ENCODE results near the gene SCNM1. TPM values are rescaled to one million over a fixed set of nuclear protein-coding genes. Genes with fewer than 3 reads are reported as not detected.

SCNM1 gene
- total RNA-seq, 4 donors from 2014 or later, result 18.7 to 32.0 (median 25.6) TPM

GRCh38 chr1:151143986-151144385 lies 22.0 kb upstream of the SCNM1 start:
- H3K27me3 ChIP-seq, result no peaks in the 10 kb centered on the region
- no peaks in the 10 kb centered on the region for H3K9me3 ChIP-seq
- peaks cover 0 to 53% (median 26%) of the 10 kb centered on the region in 3 donors for H3K4me1 ChIP-seq
- H3K4me3 ChIP-seq, result peak overlapping the region in 1 of 2 donors; percentile 67
- TF ChIP-seq EP300 (IDR thresholded peaks at IDR 0.05), result no peak
- TF ChIP-seq POLR2A (IDR thresholded peaks at IDR 0.05), result no peak
- no peak for TF ChIP-seq POLR2AphosphoS5 (IDR thresholded peaks at IDR 0.05)
- TF ChIP-seq CTCF (IDR thresholded peaks at IDR 0.05), result no peak
- WGBS, 2 donors (ENCODE audit: low coverage in 1 of 2), result 37 to 45% methylated on average over 2 to 4 of the region's 5 CpGs
- H3K36me3 ChIP-seq, result peaks cover 0 to 23% of the 10 kb centered on the region in 2 donors
- ATAC-seq, result no peak
- peak overlapping the region in 3 of 4 donors; percentile 82 to 93 (median 86) for H3K27ac ChIP-seq

DNA sequence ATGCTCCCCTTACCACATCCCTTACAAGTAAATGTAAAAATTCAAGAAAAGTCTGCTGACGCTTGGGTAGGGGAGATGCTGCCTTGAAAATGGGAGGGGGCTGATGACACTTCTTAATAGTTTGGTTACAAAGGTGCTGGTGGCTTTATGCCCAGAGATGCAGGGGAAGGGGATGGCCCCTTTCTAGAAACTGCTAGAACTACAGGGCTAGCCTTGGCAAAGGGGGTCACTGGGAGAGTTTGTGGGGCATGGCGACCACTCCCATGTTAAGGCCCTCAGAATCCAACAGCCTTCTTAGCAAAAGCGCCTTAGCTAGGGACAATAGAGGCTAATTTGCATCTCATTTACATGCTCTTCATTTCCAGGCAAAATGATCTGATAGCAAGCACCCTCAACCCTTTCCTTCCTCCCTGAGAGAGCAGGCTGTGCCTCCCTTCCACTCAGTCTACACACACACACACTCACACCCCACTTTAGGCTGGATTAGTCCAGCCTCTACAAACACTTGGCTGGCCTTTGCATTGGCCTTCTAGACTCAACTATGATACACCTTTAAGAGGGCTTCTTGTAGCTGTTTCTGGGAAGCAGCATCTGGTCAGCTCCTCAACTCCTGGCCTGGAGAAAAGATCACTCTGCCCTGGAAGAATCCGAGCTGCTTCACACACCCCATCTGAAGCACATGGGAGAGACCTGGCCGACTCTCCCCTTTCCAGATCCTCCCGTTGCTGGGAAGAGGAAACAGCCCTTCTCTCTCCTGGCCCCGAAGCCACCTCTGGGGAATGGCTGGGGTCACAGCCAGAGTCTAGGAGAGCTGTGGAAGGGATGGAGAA lies 21.3 kb upstream of the SCNM1 start:
- ATAC-seq, result no peak
- Histone ChIP-seq H3K27ac (peak overlapping the region in 3 of 4 donors; percentile 82 to 93 (median 86)), H3K9me3 (no peaks in the 10 kb centered on the region), H3K4me3 (peak overlapping the region; percentile 38 to 67), H3K4me1 (peaks cover 0 to 53% (median 26%) of the 10 kb centered on the region in 3 donors), H3K36me3 (peaks cover 0 to 16% of the 10 kb centered on the region in 2 donors), H3K27me3 (no peaks in the 10 kb centered on the region)
- 47 to 65% methylated on average over 3 to 5 of the region's 7 CpGs for WGBS, 2 donors (ENCODE audit: low coverage in 1 of 2)
- TF ChIP-seq POLR2A (IDR thresholded peaks at IDR 0.05) (no peak), CTCF (IDR thresholded peaks at IDR 0.05) (no peak), POLR2AphosphoS5 (IDR thresholded peaks at IDR 0.05) (no peak), EP300 (IDR thresholded peaks at IDR 0.05) (no peak)

DNA sequence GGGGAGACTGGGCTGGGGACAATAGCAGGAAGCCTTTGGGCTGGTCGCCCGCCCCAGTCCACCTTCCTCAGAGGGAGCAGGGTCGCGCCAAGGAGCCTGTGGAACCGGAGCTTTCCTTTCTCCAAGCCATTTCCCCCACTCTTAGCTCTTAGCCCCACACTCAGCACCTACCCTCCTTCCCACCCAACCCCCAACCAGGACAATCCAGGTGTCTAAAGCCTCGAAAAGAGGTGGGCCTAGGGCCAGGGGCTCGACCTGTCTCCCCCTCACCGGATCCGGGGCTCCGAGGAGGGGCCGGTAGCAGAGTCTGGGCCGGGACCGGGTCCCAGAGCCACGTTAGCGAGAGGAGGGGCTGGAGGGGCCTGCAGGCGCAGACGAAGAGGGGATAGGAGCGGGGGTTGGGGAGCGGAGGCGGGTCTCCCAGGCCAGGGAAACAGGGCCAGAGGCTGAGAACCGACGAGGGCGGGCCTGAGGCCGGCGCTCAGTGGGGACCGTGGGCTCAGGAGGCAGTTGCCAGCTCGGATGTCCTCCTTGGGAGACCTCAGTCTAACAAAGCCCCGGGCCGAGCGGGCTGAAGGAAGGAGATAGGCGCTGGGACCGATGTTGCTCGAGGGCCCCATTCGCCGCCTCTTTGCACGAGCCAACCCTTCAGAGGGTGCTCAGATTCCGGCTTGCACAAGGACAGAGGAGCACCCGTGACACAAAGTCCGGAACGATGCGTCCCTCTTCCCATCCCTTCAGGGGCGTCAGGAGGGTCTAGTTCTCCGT lies 20.5 kb upstream of the SCNM1 start:
- 0 to 1% methylated on average over 7 to 23 of the region's 43 CpGs for WGBS, 2 donors (ENCODE audit: low coverage in 1 of 2)
- TF ChIP-seq POLR2AphosphoS5 (IDR thresholded peaks at IDR 0.05) (no peak), EP300 (IDR thresholded peaks at IDR 0.05) (no peak), POLR2A (IDR thresholded peaks at IDR 0.05) (no peak), CTCF (IDR thresholded peaks at IDR 0.05) (no peak)

DNA sequence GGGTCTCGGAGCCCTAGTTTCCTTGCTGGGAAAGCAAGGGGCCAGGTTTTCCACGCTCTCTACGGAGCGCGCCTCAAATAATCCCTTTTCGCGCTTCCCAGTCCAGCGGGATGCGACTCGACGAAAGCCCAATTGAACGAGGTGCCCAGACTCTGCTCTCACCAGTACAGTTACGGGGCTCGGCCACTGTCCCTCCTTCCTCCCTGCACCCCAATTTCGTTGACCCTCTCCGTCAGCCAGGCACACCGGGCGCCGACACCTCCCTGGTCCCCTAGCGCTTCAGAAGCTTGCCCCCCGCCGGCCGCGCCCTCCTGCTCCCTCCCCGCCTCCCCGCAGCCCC lies 19.9 kb upstream of the SCNM1 start:
- H3K27ac ChIP-seq, result peak overlapping the region in 3 of 4 donors; percentile 82 to 93 (median 86)
- peak overlapping the region; percentile 38 to 67 for H3K4me3 ChIP-seq
- peak; percentile 2 for ATAC-seq
- no peaks in the 10 kb centered on the region for H3K27me3 ChIP-seq
- TF ChIP-seq CTCF (IDR thresholded peaks at IDR 0.05) (no peak), EP300 (IDR thresholded peaks at IDR 0.05) (no peak), POLR2A (IDR thresholded peaks at IDR 0.05) (no peak), POLR2AphosphoS5 (IDR thresholded peaks at IDR 0.05) (no peak)
- H3K36me3 ChIP-seq, result peaks cover 0 to 8% of the 10 kb centered on the region in 2 donors
- no peaks in the 10 kb centered on the region for H3K9me3 ChIP-seq
- 0 to 1% methylated on average over 14 to 16 of the region's 26 CpGs for WGBS, 2 donors (ENCODE audit: low coverage in 1 of 2)
- H3K4me1 ChIP-seq, result peaks cover 0 to 53% (median 26%) of the 10 kb centered on the region in 3 donors

More for the DNA sequence above, 20.5 kb upstream of the SCNM1 start:
- Histone ChIP-seq H3K4me1 (peaks cover 0 to 53% (median 26%) of the 10 kb centered on the region in 3 donors), H3K27me3 (no peaks in the 10 kb centered on the region), H3K27ac (peak overlapping the region in 3 of 4 donors; percentile 82 to 93 (median 86)), H3K36me3 (peaks cover 0 to 8% of the 10 kb centered on the region in 2 donors), H3K4me3 (peak overlapping the region; percentile 38 to 67), H3K9me3 (no peaks in the 10 kb centered on the region)
- no peak for ATAC-seq

Data from gastroesophageal sphincter (tissue), 4 donors.